D341Med (cell line): ENCODE results near the gene SSB.
"Not testable (repeated sequence)": the region's sequence is repeated elsewhere in the genome, so short reads cannot be mapped to it uniquely, and the experiment has no call there.

Experiments used
- DNase-seq: peaks from one replicate; pipeline ENCODE4 v3.0.0; 2012; ENCODE audit warnings: low spot score

The SSB gene

DNA sequence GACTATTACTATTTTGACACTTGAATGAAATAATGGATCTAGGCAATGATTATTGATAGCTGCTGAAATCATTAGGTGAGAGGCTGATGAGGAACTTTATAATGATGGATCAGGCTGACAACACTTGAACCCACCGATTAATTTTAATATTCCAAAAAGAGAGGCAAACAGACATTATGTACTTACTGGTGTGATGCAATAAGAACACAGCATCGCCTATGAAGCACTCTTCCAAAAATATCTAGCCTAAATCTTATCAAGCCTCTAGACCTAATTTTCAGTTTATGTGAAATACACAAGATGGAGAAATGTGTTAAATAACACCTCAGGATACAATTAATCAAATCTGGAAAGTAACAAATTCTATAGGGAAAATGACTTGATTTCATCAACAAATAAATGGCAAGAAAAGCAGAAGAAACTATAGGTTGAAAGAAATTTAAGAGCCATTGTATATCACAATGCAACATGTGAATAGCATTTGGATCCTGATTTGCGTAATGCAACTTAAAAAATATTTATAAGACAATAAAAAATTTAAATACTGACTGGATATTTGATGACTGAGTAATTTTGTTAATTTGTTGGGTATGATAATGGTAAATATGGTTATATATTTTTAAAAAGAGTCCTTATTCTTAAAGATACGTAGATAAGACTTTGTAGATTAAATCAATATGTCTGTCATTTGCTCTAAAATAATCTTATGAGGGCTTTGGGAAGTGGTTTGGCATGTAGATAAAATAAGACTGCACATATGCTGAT lies 17.2 kb upstream of the SSB start:
- DNase-seq = no peak

DNA sequence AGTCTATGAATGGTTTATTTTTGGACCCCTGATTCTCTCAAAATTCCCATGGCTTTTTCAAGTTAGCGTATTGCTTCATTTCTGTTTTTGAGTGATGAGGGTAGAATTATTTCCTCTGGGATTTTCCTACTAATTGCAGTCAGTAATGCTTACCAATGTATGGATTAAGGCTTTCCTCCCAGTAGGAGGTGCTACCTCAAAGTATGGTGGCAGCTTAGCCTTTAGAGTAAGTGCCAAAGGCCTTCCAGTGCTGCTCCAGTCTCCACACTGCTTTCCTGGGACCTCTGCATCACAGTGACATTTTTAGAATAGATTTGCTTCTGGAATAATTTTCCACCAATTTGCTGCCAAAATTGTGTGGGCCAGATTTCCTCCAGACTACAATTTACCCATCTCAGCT lies 16.2 kb upstream of the SSB start:
- DNase-seq = no peak

- DNase-seq = no peak
Measured at GRCh38 chr2:169790581-169790980, 8.1 kb upstream of the SSB start.

- no peak for DNase-seq
Measured at GRCh38 chr2:169795181-169795580, 3.5 kb upstream of the SSB start.

GRCh38 chr2:169796441-169796840 lies 2.2 kb upstream of the SSB start:
- DNase-seq = no peak

DNA sequence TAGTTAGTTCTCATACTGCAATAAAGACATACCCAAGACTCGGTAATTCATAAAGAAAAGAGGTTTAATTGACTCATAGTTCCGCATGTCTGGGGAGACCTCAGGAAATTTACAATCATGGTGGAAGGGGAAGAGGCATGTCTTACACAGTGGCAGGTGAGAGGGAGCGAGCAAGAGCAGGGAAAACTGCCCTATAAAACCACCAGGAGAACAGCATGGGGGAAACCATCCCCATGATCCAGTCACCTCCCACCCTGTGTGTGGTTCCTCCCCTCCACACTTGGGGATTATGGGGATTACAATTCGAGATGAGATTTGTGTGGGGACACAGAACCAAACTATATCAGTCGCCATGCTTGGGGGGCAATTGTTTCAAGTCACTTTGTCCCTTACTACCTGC lies 1.1 kb upstream of the SSB start:
- no peak for DNase-seq

- no peak for DNase-seq
Measured at GRCh38 chr2:169798397-169798717, 314 bp upstream of the SSB start.

- DNase-seq = no peak
Measured at GRCh38 chr2:169803480-169803879, 4.8 kb downstream of the SSB start.

- DNase-seq = no peak
Measured at GRCh38 chr2:169806586-169806985, 7.9 kb downstream of the SSB start.

- no peak for DNase-seq
Measured at GRCh38 chr2:169808221-169808620, 9.6 kb downstream of the SSB start.

DNA sequence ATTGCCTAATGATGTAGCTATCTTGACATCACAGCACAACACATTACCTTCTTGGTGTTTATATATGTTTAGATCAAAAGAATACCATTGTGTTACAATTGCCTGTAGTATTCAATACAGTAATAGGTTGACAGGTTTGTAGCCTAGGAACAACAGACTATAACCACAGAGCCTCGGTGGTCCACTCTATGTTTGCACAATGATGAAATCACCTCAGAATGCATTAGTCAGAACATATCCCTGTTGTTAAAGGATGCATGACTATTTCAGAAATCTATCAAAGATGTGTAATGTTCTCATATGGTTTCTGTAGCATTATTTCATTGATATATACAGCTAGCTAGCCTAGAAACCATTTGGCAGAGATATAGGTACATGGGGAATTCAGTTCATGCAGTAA lies 17.2 kb downstream of the SSB start:
- no peak for DNase-seq

DNA sequence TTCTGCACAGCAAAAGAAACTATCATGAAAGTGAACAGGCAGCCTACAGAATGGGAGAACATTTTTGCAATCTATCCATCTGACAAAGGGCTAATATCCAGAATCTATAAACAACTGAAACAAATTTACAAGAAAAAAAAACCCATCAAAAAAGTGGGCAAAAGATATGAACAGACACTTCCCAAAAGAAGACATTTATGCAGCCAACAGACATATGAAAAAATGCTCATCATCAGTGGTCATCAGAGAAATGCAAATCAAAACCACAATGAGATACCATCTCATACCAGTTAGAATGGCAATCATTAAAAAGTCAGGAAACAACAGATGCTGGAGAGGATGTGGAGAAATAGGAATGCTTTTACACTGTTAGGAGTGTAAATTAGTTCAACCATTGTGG lies 18.3 kb downstream of the SSB start:
- not testable (repeated sequence) for DNase-seq

- not testable (repeated sequence) for DNase-seq
Measured at GRCh38 chr2:169817369-169817768, 18.7 kb downstream of the SSB start.

GRCh38 chr2:169818241-169818640 lies 19.6 kb downstream of the SSB start:
- no peak for DNase-seq

GRCh38 chr2:169819106-169819505 lies 20.4 kb downstream of the SSB start:
- DNase-seq = no peak

- DNase-seq = not testable (repeated sequence)
Measured at GRCh38 chr2:169820101-169820500, 21.4 kb downstream of the SSB start.

DNA sequence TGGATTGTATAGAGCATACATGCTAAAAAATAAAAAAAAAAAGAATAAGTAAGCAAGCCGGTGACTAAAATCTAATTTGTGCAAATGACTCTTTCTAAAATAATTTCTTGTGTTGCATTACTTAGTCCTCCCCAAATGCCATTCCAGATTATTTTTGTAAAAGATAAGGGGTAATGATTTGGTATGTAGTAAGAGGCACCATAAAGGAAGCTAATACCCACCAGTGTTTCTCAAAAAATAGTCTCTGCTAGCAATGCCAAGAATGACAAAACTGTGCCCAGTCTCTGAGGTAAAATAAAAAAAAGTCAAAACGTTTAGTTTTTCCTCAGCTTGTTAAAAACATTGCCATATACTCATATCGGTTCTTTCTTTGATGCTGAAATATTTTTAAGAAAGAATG lies 23.4 kb downstream of the SSB start:
- DNase-seq = no peak

DNA sequence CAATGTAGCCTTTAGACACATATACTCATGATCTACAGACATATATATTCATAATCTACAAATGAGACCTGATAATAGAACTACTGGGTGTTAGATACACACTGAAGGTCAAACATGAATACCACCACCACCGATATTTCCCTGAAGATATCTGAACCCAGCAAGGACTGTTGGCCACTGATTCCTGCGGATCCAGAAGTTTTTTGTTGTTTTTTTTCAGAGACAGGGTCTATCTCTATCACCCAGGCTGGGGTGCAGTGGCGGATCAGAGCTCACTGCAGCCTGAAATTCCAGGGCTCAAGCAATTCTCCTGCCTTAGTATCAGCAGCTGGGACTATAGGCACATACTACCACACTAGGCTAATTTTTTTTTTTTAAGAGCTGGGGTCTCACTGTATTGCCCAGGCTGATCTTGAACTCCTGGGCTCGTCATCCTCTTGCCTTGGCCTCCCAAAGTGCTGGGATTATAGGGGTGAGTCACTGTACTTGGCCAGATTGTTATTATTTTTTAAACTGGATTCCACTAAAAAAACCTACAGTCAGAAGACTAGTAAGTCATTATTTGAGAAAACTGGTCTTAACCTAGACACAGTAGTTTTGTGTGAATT lies 24.2 kb downstream of the SSB start:
- DNase-seq = no peak

DNA sequence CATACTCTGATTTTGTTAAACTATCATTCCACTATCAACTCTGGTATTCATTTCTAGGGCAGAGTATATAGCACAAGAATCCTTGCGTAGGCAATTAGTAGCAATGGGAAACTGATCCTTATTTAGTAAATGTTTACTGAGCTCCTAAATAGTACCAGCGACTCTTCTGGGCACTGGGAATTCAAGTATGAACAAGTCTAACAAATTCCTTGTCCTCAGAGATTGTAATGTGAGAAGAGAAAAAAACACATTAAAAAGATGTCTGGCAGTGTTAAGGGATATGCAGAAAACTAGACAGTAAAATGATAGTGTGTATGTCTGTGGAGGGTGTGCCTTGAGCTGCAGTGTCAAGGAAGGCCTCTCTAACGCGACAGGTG lies 25.3 kb downstream of the SSB start:
- no peak for DNase-seq

DNA sequence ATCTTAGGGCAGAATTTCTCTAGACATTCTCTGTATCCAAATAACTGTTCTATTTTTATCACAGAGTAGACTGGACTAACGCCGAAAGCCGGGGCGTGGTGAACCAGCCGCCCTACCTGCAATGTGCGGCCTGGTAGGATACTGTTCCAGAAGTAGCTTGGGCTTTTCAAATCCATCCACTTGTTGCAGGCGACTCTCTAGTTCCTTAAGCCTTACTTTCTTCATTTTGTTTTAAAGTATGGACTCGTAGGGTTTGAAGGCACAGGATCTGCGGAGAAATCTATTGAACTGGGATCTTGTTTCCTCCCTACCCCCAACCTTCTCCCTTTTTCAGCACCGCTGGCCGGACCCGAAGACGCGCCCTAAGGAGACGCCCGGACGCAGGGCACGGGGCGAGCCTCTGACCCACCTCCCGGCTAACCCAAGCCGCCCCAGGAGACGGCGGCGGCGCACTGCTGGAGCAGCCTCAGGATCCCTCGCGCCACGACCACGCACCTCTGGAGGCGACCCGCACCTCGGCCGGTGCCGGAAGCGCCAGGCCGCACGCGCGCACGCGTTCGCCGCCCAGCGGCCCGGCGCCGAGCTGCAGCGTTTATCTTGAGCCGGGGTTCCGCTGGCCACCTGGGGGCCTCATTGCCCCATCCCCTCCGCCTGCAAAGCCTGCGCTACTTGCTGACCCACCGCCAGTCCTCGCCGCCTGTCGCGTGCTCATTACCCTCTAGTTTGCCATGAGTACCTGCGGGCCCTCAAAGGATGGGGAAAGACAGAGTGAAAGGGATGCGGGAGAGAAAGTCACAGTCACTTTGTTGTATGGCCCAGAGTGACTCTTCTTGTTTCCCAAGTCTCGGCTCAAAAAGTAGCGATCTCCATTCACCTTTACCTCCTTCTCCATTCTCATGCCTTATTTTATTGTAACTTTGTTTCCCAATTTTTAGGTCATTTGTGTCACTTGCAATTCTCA lies 26.0 kb downstream of the SSB start, which contains the start of gene METTL5:
TSS of gene METTL5 (minus strand) at position 533 of the 961 bp plus-strand sequence. CDS start at position 225, 308 bp downstream.
- DNase-seq = peak; percentile 90

DNA sequence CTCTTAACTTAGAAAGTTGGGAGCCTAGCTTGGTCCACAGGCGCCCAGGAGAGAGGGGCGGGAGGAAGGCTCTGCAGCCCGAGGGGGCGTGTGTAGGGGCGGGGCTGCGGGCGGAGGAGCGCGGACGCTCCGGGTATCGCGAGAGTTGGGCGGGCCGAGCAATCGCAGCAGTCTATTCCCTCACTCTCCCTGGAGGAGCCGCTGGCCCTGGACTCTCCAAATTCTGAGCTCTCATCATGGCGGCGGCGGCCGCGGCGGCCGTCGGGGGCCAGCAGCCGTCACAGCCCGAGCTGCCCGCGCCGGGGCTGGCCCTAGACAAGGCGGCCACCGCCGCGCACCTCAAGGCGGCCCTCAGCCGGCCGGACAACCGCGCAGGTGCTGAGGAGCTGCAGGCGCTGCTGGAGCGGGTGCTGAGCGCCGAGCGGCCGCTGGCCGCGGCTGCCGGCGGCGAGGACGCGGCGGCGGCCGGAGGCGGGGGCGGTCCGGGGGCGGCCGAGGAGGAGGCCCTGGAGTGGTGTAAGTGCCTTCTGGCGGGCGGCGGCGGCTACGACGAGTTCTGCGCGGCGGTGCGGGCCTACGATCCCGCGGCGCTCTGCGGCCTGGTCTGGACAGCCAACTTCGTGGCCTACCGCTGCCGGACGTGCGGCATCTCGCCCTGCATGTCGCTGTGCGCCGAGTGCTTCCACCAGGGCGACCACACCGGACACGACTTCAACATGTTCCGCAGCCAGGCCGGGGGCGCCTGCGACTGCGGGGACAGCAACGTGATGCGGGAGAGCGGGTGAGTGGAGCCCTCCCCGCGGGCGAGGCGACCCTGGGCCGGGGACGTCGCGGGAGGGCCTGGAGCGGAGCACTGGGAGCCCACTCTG lies 28.8 kb downstream of the SSB start, which contains the start of gene UBR3:
TSS of gene UBR3 (plus strand) at position 183 of the 869 bp plus-strand sequence. CDS start at position 237, 54 bp downstream.
- DNase-seq = peak; percentile 96
